H1 (cell line): ENCODE results near the gene FAM53A.

Experiments used
- CBX5 ChIP-seq: fragments of 300-800, 300-1000 bp; sonication (generic); IDR thresholded peaks from 2 replicates; pipeline ENCODE4 v1.7.1; 2016; ENCODE audit warnings: antibody characterized with exemption, low read length, low read depth
- POLR2A ChIP-seq, 2 experiments: IDR thresholded peaks; 1 replicate in 1 of 2; 2 replicates in 1 of 2; pipeline ENCODE4 v1.6.1; 2011; ENCODE audit warnings: low read depth in 2 of 2, low read length in 2 of 2, mild to moderate bottlenecking in 2 of 2; ENCODE audit errors: control extremely low read depth in 1 of 2
- POLR2AphosphoS5 ChIP-seq: IDR thresholded peaks from 2 replicates; pipeline ENCODE4 v1.6.1; 2011; ENCODE audit warnings: low read depth, low read length
- TF ChIP-seq, protein P1 (sequence below): IDR thresholded peaks from 2 replicates; pipeline ENCODE4 v1.6.1; 2011; ENCODE audit warnings: low read length, improper control_type of control experiment

DNA sequence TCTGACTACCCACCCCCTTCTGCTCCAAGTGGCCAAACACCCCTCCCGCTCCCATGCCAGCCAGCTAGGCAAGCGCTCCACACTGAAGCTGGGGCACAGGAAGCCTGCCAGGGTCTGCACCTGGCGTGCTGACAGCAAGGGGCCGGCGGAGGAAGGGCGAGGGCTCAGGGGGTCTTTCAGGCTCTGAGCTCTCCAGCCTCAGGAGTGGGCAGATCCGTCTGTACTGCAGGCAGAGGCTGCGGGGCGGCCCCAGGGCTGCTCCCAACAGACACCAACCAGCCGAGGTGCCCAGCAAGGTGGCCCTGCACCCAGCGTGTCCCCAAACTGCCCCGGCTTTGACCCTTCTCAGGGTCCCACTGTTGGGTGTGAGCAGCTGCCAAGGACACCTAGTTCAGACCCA lies 14.8 kb downstream of the FAM53A start:
- TF ChIP-seq, protein P1, sequence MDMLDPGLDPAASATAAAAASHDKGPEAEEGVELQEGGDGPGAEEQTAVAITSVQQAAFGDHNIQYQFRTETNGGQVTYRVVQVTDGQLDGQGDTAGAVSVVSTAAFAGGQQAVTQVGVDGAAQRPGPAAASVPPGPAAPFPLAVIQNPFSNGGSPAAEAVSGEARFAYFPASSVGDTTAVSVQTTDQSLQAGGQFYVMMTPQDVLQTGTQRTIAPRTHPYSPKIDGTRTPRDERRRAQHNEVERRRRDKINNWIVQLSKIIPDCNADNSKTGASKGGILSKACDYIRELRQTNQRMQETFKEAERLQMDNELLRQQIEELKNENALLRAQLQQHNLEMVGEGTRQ: no peak
- no peak for TF ChIP-seq POLR2A (IDR thresholded peaks at IDR 0.05; ENCODE audit: control extremely low read depth in 1 of 2, low read depth in 2 of 2, low read length in 2 of 2)
- no peak for TF ChIP-seq POLR2AphosphoS5
- no peak for TF ChIP-seq CBX5
